Measurements from ENCODE around the gene SMKR1. TPM values are rescaled to one million over a fixed set of nuclear protein-coding genes. Genes with fewer than 3 reads are reported as not detected.

The SMKR1 gene
- total RNA-seq, 1 donor from 2014 or later: 2.4 TPM

GRCh38 chr7:129535896-129536295 is 33.6 kb downstream of the SMKR1 start:
- DNase-seq: no peak
- CTCF ChIA-PET: no interaction called here
- POLR2A ChIA-PET: no interaction called here
- no peak for ATAC-seq (ENCODE audit: low read depth)
- H3K4me3 Mint-ChIP-seq: no peak overlapping the region
- TF ChIP-seq CTCF (IDR thresholded peaks at IDR 0.05): no peak
- H3K4me1 Mint-ChIP-seq: no peaks in the 10 kb centered on the region
- no peaks in the 10 kb centered on the region for H3K36me3 Mint-ChIP-seq (ENCODE audit: low read depth)
- intact Hi-C loops (cut with micrococcal nuclease): no loop called here
- H3K27ac Mint-ChIP-seq: no peak overlapping the region
- peaks cover 2% of the 10 kb centered on the region for H3K9me3 Mint-ChIP-seq
- peaks cover 2% of the 10 kb centered on the region for H3K27me3 Mint-ChIP-seq

- Mint-ChIP-seq H3K9me3 (peaks cover 2% of the 10 kb centered on the region), H3K4me3 (no peak overlapping the region), H3K36me3 (ENCODE audit: low read depth) (no peaks in the 10 kb centered on the region), H3K4me1 (no peaks in the 10 kb centered on the region), H3K27ac (no peak overlapping the region), H3K27me3 (peaks cover 2% of the 10 kb centered on the region)
- intact Hi-C loops (cut with micrococcal nuclease): no loop called here
- no peak for DNase-seq
- TF ChIP-seq CTCF (IDR thresholded peaks at IDR 0.05): no peak
- POLR2A ChIA-PET: no interaction called here
- CTCF ChIA-PET: no interaction called here
- ATAC-seq (ENCODE audit: low read depth): no peak
Measured at GRCh38 chr7:129536323-129536722, 34.0 kb downstream of the SMKR1 start.

- CTCF ChIA-PET: no interaction called here
- POLR2A ChIA-PET: interaction anchor here (0.6 kb wide), 1 partner anchor 199 kb away, joined by 8 read pairs; no protein-coding TSS in a partner anchor
- ATAC-seq (ENCODE audit: low read depth) (no peak), DNase-seq (no peak)
- TF ChIP-seq CTCF (IDR thresholded peaks at IDR 0.05): no peak
- Mint-ChIP-seq H3K27ac (no peak overlapping the region), H3K4me1 (no peaks in the 10 kb centered on the region), H3K27me3 (peaks cover 7% of the 10 kb centered on the region), H3K9me3 (peaks cover 2% of the 10 kb centered on the region), H3K36me3 (ENCODE audit: low read depth) (no peaks in the 10 kb centered on the region), H3K4me3 (no peak overlapping the region)
- intact Hi-C loops (cut with micrococcal nuclease): no loop called here
Measured at GRCh38 chr7:129538790-129539189, 36.5 kb downstream of the SMKR1 start.

- Mint-ChIP-seq H3K36me3 (ENCODE audit: low read depth) (no peaks in the 10 kb centered on the region), H3K9me3 (peaks cover 2% of the 10 kb centered on the region), H3K4me1 (no peaks in the 10 kb centered on the region), H3K27me3 (peaks cover 7% of the 10 kb centered on the region), H3K4me3 (no peak overlapping the region), H3K27ac (no peak overlapping the region)
- CTCF ChIA-PET: no interaction called here
- ATAC-seq (ENCODE audit: low read depth) (no peak), DNase-seq (no peak)
- intact Hi-C loops (cut with micrococcal nuclease): no loop called here
- no peak for TF ChIP-seq CTCF (IDR thresholded peaks at IDR 0.05)
- POLR2A ChIA-PET: no interaction called here
Measured at GRCh38 chr7:129540340-129540739, 38.0 kb downstream of the SMKR1 start.

GRCh38 chr7:129544700-129545099 is 42.4 kb downstream of the SMKR1 start:
- TF ChIP-seq CTCF (IDR thresholded peaks at IDR 0.05): no peak
- intact Hi-C loops (cut with micrococcal nuclease): no loop called here
- Mint-ChIP-seq H3K4me3 (no peak overlapping the region), H3K36me3 (ENCODE audit: low read depth) (no peaks in the 10 kb centered on the region), H3K27ac (no peak overlapping the region), H3K9me3 (peaks cover under 1% of the 10 kb centered on the region), H3K4me1 (no peaks in the 10 kb centered on the region), H3K27me3 (peaks cover 7% of the 10 kb centered on the region)
- ChIA-PET POLR2A (no interaction called here), CTCF (no interaction called here)
- DNase-seq: no peak
- no peak for ATAC-seq (ENCODE audit: low read depth)
